Esophagus muscularis mucosa (tissue), 4 donors: ENCODE data around the gene PTS. TPM values are rescaled to one million over a fixed set of nuclear protein-coding genes. Genes with fewer than 3 reads are reported as not detected.

Experiments used
- DNase-seq: peaks from one replicate; pipeline ENCODE4 v3.0.0-alpha.2; 2017; ENCODE audit errors: extremely low spot score
- H3K27ac ChIP-seq, 4 donors: fragments of 200-600 bp; sonication (generic); replicated peaks in 1 of 4; 1 replicate in 3 of 4; 2 replicates in 1 of 4; pipeline ENCODE4 v1.5.1; 2016 to 2019; ENCODE audit warnings: mild to moderate bottlenecking in 1 of 4
- H3K27me3 ChIP-seq, 4 donors: fragments of 200-600 bp; sonication (generic); one replicate each; pipeline versions ENCODE4 v1.5.1 to v1.6.0; 2016 to 2019
- H3K36me3 ChIP-seq, 4 donors: fragments of 200-600 bp; sonication (generic); one replicate each; pipeline ENCODE4 v1.5.1; 2016 to 2019
- H3K4me1 ChIP-seq, 4 donors: fragments of 200-600 bp; sonication (generic); one replicate each; pipeline ENCODE4 v1.5.1; 2016 to 2019
- H3K4me3 ChIP-seq, 4 donors: fragments of 200-600 bp; sonication (generic); 1 replicate in 2 of 4; 2 replicates in 2 of 4; pipeline ENCODE4 v1.5.1; 2016 to 2019; ENCODE audit warnings: mild to moderate bottlenecking in 4 of 4, moderate library complexity in 1 of 4
- H3K9me3 ChIP-seq, 4 donors: fragments of 200-600 bp; sonication (generic); 1 replicate in 3 of 4; 2 replicates in 1 of 4; pipeline ENCODE4 v1.5.1; 2016 to 2019
- EP300 ChIP-seq: sonication (generic); formaldehyde crosslinking; IDR thresholded peaks from one replicate; pipeline ENCODE4 v1.6.1; 2017; ENCODE audit warnings: antibody characterized with exemption
- POLR2A ChIP-seq: fragments of 450-650 bp; IDR thresholded peaks from one replicate; pipeline ENCODE4 v1.6.1; 2017; ENCODE audit warnings: antibody characterized with exemption, moderate library complexity, mild to moderate bottlenecking, low read depth
- POLR2AphosphoS5 ChIP-seq, 2 donors: sonication (generic); formaldehyde crosslinking; IDR thresholded peaks; one replicate each; pipeline ENCODE4 v1.6.1; 2017; ENCODE audit warnings: antibody characterized with exemption in 2 of 2
- whole genome bisulfite sequencing: methylation state at CpG from one replicate; pipeline ENCODE4 v1.1.5; 2018; 5-methylcytosine and 5-hydroxymethylcytosine counted together
- intact Hi-C: fragments of 100-400 bp; cut with DNase I; formaldehyde crosslinking; loops from one replicate; pipeline ENCODE4 v1.15.1; 2023
- total RNA-seq, 4 donors: library from RNA; depleted of rRNA; stranded (reverse); fragments of >200 nt; gene quantifications; one replicate each; pipeline versions ENCODE4 v1.1.0 to v1.2.1, GENCODE V29; 2016
- TF ChIP-seq, protein P1 (sequence below), 3 experiments: fragments of 200-600 bp in 2 of 3; fragments of 450-650 bp in 1 of 3; sonication (generic) in 2 of 3; IDR thresholded peaks; one replicate each; pipeline ENCODE4 v1.5.1; 2017 to 2019; ENCODE audit warnings: antibody characterized with exemption in 3 of 3, mild to moderate bottlenecking in 2 of 3, moderate library complexity in 1 of 3

Gene PTS
- total RNA-seq, 4 donors from 2014 or later: 22.2 to 45.3 (median 28.5) TPM

- H3K27ac ChIP-seq: no peak overlapping the region
- intact Hi-C loops: no loop called here
- WGBS: 60% methylated on average over 3 of the region's 3 CpGs
These were observed 40.2 kb downstream of the PTS start for GRCh38 chr11:112266410-112266778.

GRCh38 chr11:112267188-112267591, 41.0 kb downstream of the PTS start:
- H3K4me3 ChIP-seq: no peak overlapping the region
- H3K36me3 ChIP-seq: no peaks in the 10 kb centered on the region
- DNase-seq: no peak
- WGBS: 47% methylated on average over 5 of the region's 5 CpGs
- intact Hi-C loops: no loop called here
- peaks cover 0 to 10% (median 3%) of the 10 kb centered on the region in 4 donors for H3K4me1 ChIP-seq
- H3K9me3 ChIP-seq: no peaks in the 10 kb centered on the region
- H3K27me3 ChIP-seq: no peaks in the 10 kb centered on the region
- H3K27ac ChIP-seq: no peak overlapping the region
- TF ChIP-seq POLR2AphosphoS5 (IDR thresholded peaks at IDR 0.05) (no peak), POLR2A (no peak), EP300 (no peak)
- TF ChIP-seq, protein P1, sequence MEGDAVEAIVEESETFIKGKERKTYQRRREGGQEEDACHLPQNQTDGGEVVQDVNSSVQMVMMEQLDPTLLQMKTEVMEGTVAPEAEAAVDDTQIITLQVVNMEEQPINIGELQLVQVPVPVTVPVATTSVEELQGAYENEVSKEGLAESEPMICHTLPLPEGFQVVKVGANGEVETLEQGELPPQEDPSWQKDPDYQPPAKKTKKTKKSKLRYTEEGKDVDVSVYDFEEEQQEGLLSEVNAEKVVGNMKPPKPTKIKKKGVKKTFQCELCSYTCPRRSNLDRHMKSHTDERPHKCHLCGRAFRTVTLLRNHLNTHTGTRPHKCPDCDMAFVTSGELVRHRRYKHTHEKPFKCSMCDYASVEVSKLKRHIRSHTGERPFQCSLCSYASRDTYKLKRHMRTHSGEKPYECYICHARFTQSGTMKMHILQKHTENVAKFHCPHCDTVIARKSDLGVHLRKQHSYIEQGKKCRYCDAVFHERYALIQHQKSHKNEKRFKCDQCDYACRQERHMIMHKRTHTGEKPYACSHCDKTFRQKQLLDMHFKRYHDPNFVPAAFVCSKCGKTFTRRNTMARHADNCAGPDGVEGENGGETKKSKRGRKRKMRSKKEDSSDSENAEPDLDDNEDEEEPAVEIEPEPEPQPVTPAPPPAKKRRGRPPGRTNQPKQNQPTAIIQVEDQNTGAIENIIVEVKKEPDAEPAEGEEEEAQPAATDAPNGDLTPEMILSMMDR (IDR thresholded peaks at IDR 0.05): no peak

More at GRCh38 chr11:112266410-112266778, 40.2 kb downstream of the PTS start:
- H3K4me3 ChIP-seq: no peak overlapping the region
- no peaks in the 10 kb centered on the region for H3K36me3 ChIP-seq
- TF ChIP-seq EP300 (no peak), POLR2AphosphoS5 (IDR thresholded peaks at IDR 0.05) (no peak), POLR2A (no peak)
- TF ChIP-seq, protein P1 (IDR thresholded peaks at IDR 0.05): no peak
- H3K27me3 ChIP-seq: no peaks in the 10 kb centered on the region
- H3K9me3 ChIP-seq: no peaks in the 10 kb centered on the region
- no peak for DNase-seq
- peaks cover 0 to 10% (median 3%) of the 10 kb centered on the region in 4 donors for H3K4me1 ChIP-seq

DNA sequence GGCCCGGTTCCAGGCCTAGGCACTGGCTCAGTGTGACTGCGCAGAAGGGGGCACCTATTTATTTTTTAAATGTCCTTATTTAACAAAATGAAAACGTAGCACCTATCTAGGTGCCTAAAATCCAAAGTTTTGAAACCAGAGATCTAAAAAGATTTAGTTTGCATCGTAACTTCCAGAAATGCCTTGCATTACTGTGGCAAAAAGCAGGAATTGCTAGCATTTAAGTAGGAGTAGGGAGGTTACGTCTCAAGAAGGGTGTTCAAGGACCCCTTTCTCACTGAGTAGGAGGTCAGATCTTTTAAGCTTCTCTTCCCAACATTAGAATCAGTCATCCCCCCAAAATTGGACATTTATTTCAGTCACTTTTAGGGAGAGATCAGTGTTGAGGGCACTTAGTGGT, 42.2 kb downstream of the PTS start:
- Histone ChIP-seq H3K27ac (no peak overlapping the region), H3K27me3 (no peaks in the 10 kb centered on the region), H3K4me3 (no peak overlapping the region), H3K36me3 (no peaks in the 10 kb centered on the region), H3K4me1 (peaks cover 0 to 10% (median 3%) of the 10 kb centered on the region in 4 donors), H3K9me3 (no peaks in the 10 kb centered on the region)
- intact Hi-C loops: no loop called here
- TF ChIP-seq POLR2A (no peak), EP300 (no peak), POLR2AphosphoS5 (IDR thresholded peaks at IDR 0.05) (no peak)
- TF ChIP-seq, protein P1 (IDR thresholded peaks at IDR 0.05): no peak
- WGBS: 81% methylated on average over 5 of the region's 5 CpGs
- DNase-seq: no peak

DNA sequence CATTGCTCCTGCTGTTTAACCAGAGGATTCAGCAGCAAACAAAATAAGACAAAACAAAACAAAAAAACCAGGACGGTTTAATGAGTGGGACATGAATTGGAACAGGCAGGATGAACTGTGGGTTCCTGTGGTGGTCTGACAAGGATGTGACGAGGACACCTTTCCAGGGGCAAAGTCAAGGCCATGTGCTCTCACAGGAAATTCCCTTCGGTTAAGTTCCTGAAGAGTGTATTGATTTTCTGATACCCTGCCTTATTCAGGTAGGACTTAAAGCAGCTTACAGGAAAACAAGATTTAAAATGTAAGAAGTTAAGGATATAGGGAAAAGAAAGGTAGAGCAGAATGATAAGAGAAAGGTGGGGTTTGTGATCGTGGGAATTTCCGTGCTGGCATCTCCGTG, 42.9 kb downstream of the PTS start:
- peaks cover 0 to 10% (median 3%) of the 10 kb centered on the region in 4 donors for H3K4me1 ChIP-seq
- no peaks in the 10 kb centered on the region for H3K27me3 ChIP-seq
- H3K27ac ChIP-seq: no peak overlapping the region
- no peak for DNase-seq
- intact Hi-C loops: no loop called here
- no peak for TF ChIP-seq EP300
- TF ChIP-seq POLR2AphosphoS5 (IDR thresholded peaks at IDR 0.05): no peak
- TF ChIP-seq, protein P1 (IDR thresholded peaks at IDR 0.05): no peak
- no peak for TF ChIP-seq POLR2A
- no peak overlapping the region for H3K4me3 ChIP-seq
- H3K9me3 ChIP-seq: no peaks in the 10 kb centered on the region
- 74% methylated on average over 6 of the region's 6 CpGs for WGBS
- H3K36me3 ChIP-seq: no peaks in the 10 kb centered on the region

GRCh38 chr11:112270551-112271180, 44.4 kb downstream of the PTS start:
- Histone ChIP-seq H3K27ac (no peak overlapping the region), H3K27me3 (no peaks in the 10 kb centered on the region), H3K9me3 (no peaks in the 10 kb centered on the region), H3K4me3 (no peak overlapping the region), H3K36me3 (no peaks in the 10 kb centered on the region), H3K4me1 (peaks cover 0 to 9% (median 3%) of the 10 kb centered on the region in 4 donors)
- intact Hi-C loops: no loop called here
- TF ChIP-seq POLR2A (no peak), POLR2AphosphoS5 (IDR thresholded peaks at IDR 0.05) (no peak), EP300 (no peak)
- TF ChIP-seq, protein P1 (IDR thresholded peaks at IDR 0.05): no peak
- WGBS: 78% methylated on average over 9 of the region's 12 CpGs
- DNase-seq: no peak
